Cardiac fibroblast (primary cell): ENCODE measurements around the gene NKD1.

ENCODE experiments used
- DNase-seq, 2 donors: peaks; one replicate each; pipeline versions ENCODE4 v3.0.0 to v3.0.0-alpha.2; 2010; ENCODE audit warnings: low read depth in 2 of 2
- H3K4me3 ChIP-seq, 2 donors: replicated peaks in 1 of 2; 1 replicate in 1 of 2; 2 replicates in 1 of 2; pipeline ENCODE4 v1.5.1; 2011; ENCODE audit warnings: low read depth in 2 of 2, low read length in 2 of 2, mild to moderate bottlenecking in 2 of 2, moderate library complexity in 1 of 2
- CTCF ChIP-seq: IDR thresholded peaks from one replicate; pipeline ENCODE4 v1.5.1; 2011; ENCODE audit warnings: low read depth, mild to moderate bottlenecking, low read length, inconsistent platforms

The NKD1 gene

GRCh38 chr16:50685462-50686063 lies 137.4 kb downstream of the NKD1 start:
- TF ChIP-seq CTCF, result no peak
- DNase-seq, result no peak
- no peak overlapping the region for H3K4me3 ChIP-seq

GRCh38 chr16:50688083-50688482 lies 139.9 kb downstream of the NKD1 start:
- DNase-seq, result no peak
- no peak overlapping the region for H3K4me3 ChIP-seq
- no peak for TF ChIP-seq CTCF

GRCh38 chr16:50688867-50689266 lies 140.7 kb downstream of the NKD1 start:
- TF ChIP-seq CTCF, result no peak
- no peak overlapping the region for H3K4me3 ChIP-seq
- no peak for DNase-seq

- TF ChIP-seq CTCF, result no peak
- H3K4me3 ChIP-seq, result no peak overlapping the region
These were observed 142.0 kb downstream of the NKD1 start for GRCh38 chr16:50690177-50690576.

GRCh38 chr16:50692644-50692998 lies 144.4 kb downstream of the NKD1 start:
- no peak for TF ChIP-seq CTCF
- H3K4me3 ChIP-seq, result no peak overlapping the region
- DNase-seq, result no peak

More at GRCh38 chr16:50690177-50690576, 142.0 kb downstream of the NKD1 start:
- no peak for DNase-seq

GRCh38 chr16:50692999-50693781 lies 145.0 kb downstream of the NKD1 start, which contains the start of gene NOD2:
Gene NOD2, plus strand, starts transcription at chr16:50693606. Its CDS starts 5,890 bp downstream, at chr16:50699496.
- peak within 1 kb of the TSS; percentile 16 to 34 for H3K4me3 ChIP-seq
- no peak for TF ChIP-seq CTCF
- DNase-seq, result peak in 1 of 2 donors; percentile 9
